H9 (cell line): ENCODE measurements around the gene HMX1. TPM values are rescaled to one million over a fixed set of nuclear protein-coding genes. Genes with fewer than 3 reads are reported as not detected.

Source experiments
- DNase-seq: peaks from one replicate; pipeline ENCODE4 v3.0.0-alpha.2; 2017
- H2AFZ ChIP-seq: one replicate; pipeline ENCODE4 v1.6.1; 2013; ENCODE audit warnings: mild to moderate bottlenecking, low read length, control low read depth, moderate library complexity
- H2AK5ac ChIP-seq: 2 replicates; pipeline ENCODE4 v1.6.1; 2013; ENCODE audit warnings: low read length, control low read depth, mixed read lengths; ENCODE audit not compliant: insufficient read length
- H2BK120ac ChIP-seq: one replicate; pipeline ENCODE4 v1.6.1; 2013; ENCODE audit warnings: low read depth, mild to moderate bottlenecking, low read length, control low read depth, inconsistent platforms; ENCODE audit not compliant: poor library complexity, severe bottlenecking
- H2BK12ac ChIP-seq: 2 replicates; pipeline ENCODE4 v1.6.1; 2013; ENCODE audit warnings: low read length, control low read depth, mixed read lengths, low read depth; ENCODE audit not compliant: insufficient read length
- H2BK15ac ChIP-seq: 2 replicates; pipeline ENCODE4 v1.6.1; 2013; ENCODE audit warnings: low read depth, low read length, control low read depth
- H2BK20ac ChIP-seq: one replicate; pipeline ENCODE4 v1.6.1; 2013; ENCODE audit warnings: low read depth, mild to moderate bottlenecking, low read length, control low read depth, inconsistent platforms; ENCODE audit not compliant: poor library complexity, severe bottlenecking
- H2BK5ac ChIP-seq: 2 replicates; pipeline ENCODE4 v1.6.1; 2013; ENCODE audit warnings: low read length, control low read depth, mixed read lengths; ENCODE audit not compliant: insufficient read length
- H3K14ac ChIP-seq: 2 replicates; pipeline ENCODE4 v1.6.1; 2013; ENCODE audit warnings: low read length, control low read depth; ENCODE audit not compliant: insufficient read depth
- H3K18ac ChIP-seq: 2 replicates; pipeline ENCODE4 v1.6.1; 2013; ENCODE audit warnings: low read depth, mild to moderate bottlenecking, mixed read lengths, low read length, control low read depth; ENCODE audit not compliant: insufficient read length
- H3K23ac ChIP-seq: 2 replicates; pipeline ENCODE4 v1.6.1; 2013; ENCODE audit warnings: low read length, control low read depth, mixed read lengths, low read depth; ENCODE audit not compliant: insufficient read length
- H3K23me2 ChIP-seq: 2 replicates; pipeline ENCODE4 v1.6.1; 2013; ENCODE audit warnings: low read depth, mild to moderate bottlenecking, mixed read lengths, low read length, control low read depth; ENCODE audit not compliant: insufficient read length, poor library complexity, severe bottlenecking
- H3K27ac ChIP-seq: 2 replicates; pipeline ENCODE4 v1.5.1; 2013; ENCODE audit warnings: low read length, control low read depth, mixed read lengths, low read depth; ENCODE audit not compliant: insufficient read length
- H3K27me3 ChIP-seq: 2 replicates; pipeline ENCODE4 v1.6.1; 2013; ENCODE audit warnings: low read length, control low read depth, inconsistent platforms; ENCODE audit not compliant: insufficient read depth
- H3K4ac ChIP-seq: 2 replicates; pipeline ENCODE4 v1.6.1; 2013; ENCODE audit warnings: low read depth, mild to moderate bottlenecking, control low read depth, inconsistent platforms, low read length, moderate library complexity
- H3K4me1 ChIP-seq: 2 replicates; pipeline ENCODE4 v1.6.1; 2013; ENCODE audit warnings: low read length, control low read depth, inconsistent platforms; ENCODE audit not compliant: insufficient read depth
- H3K4me2 ChIP-seq: 2 replicates; pipeline ENCODE4 v1.6.1; 2013; ENCODE audit warnings: low read length, control low read depth, mixed read lengths; ENCODE audit not compliant: insufficient read length, insufficient read depth
- H3K56ac ChIP-seq: 2 replicates; pipeline ENCODE4 v1.6.1; 2013; ENCODE audit warnings: low read depth, mild to moderate bottlenecking, mixed read lengths, low read length, control low read depth; ENCODE audit not compliant: insufficient read length
- H3K79me1 ChIP-seq: 2 replicates; pipeline ENCODE4 v1.6.1; 2013; ENCODE audit warnings: low read depth, mild to moderate bottlenecking, moderate library complexity, low read length, control low read depth, inconsistent platforms; ENCODE audit not compliant: insufficient read depth, poor library complexity, severe bottlenecking
- H3K79me2 ChIP-seq: 2 replicates; pipeline ENCODE4 v1.6.1; 2013; ENCODE audit warnings: low read length, control low read depth, inconsistent platforms; ENCODE audit not compliant: insufficient read depth
- H3K9ac ChIP-seq: 2 replicates; pipeline ENCODE4 v1.6.1; 2013; ENCODE audit warnings: low read length, control low read depth, mixed read lengths; ENCODE audit not compliant: insufficient read length; ENCODE audit errors: extremely low read depth
- H3K9me3 ChIP-seq: one replicate; pipeline ENCODE4 v1.6.1; 2013; ENCODE audit warnings: low read depth, low read length, inconsistent platforms; ENCODE audit not compliant: control insufficient read depth
- H3T11ph ChIP-seq: one replicate; pipeline ENCODE4 v1.6.1; 2013; ENCODE audit warnings: mild to moderate bottlenecking, low read length, control low read depth, inconsistent platforms
- H4K20me1 ChIP-seq: one replicate; pipeline ENCODE4 v1.6.1; 2013; ENCODE audit not compliant: control insufficient read depth, insufficient read length, insufficient read depth
- H4K5ac ChIP-seq: 2 replicates; pipeline ENCODE4 v1.6.1; 2013; ENCODE audit warnings: low read depth, mild to moderate bottlenecking, mixed read lengths, low read length, control low read depth; ENCODE audit not compliant: insufficient read length
- H4K8ac ChIP-seq: replicated peaks from 2 replicates; pipeline ENCODE4 v1.6.1; 2013; ENCODE audit warnings: low read length, control low read depth, mixed read lengths, low read depth; ENCODE audit not compliant: insufficient read length
- H4K91ac ChIP-seq: 2 replicates; pipeline ENCODE4 v1.6.1; 2013; ENCODE audit warnings: low read depth, mild to moderate bottlenecking, moderate library complexity, mixed read lengths, low read length, control low read depth; ENCODE audit not compliant: insufficient read length
- H3K27ac Mint-ChIP-seq, 3 experiments: 2 replicates in 2 of 3; 3 replicates in 1 of 3; pipeline ENCODE4 v1.8.0; 2020 to 2021; ENCODE audit warnings: mixed read lengths in 3 of 3, mild to moderate bottlenecking in 1 of 3, moderate library complexity in 1 of 3
- H3K27me3 Mint-ChIP-seq: 2 replicates; pipeline ENCODE4 v1.8.0; 2021; ENCODE audit warnings: low read depth, mild to moderate bottlenecking, moderate library complexity, mixed read lengths
- H3K36me3 Mint-ChIP-seq, 3 experiments: 2 replicates in 2 of 3; 3 replicates in 1 of 3; pipeline ENCODE4 v1.8.0; 2020 to 2021; ENCODE audit warnings: low read depth in 3 of 3, mixed read lengths in 3 of 3; ENCODE audit not compliant: insufficient read depth in 1 of 3
- H3K4me1 Mint-ChIP-seq, 2 experiments: 2 replicates each; pipeline ENCODE4 v1.8.0; 2020; ENCODE audit warnings: mixed read lengths in 2 of 2
- H3K4me3 Mint-ChIP-seq, 2 experiments: 2 replicates in 1 of 2; 3 replicates in 1 of 2; pipeline ENCODE4 v1.8.0; 2020 to 2021; ENCODE audit warnings: mild to moderate bottlenecking in 2 of 2, mixed read lengths in 2 of 2, moderate library complexity in 1 of 2
- H3K9me3 Mint-ChIP-seq, 2 experiments: 2 replicates in 1 of 2; 3 replicates in 1 of 2; pipeline ENCODE4 v1.8.0; 2020; ENCODE audit warnings: mild to moderate bottlenecking in 2 of 2, mixed read lengths in 2 of 2, moderate library complexity in 1 of 2
- WGBS: extraction: QIAGEN DNeasy Blood & Tissue Kit; methylation state at CpG from one replicate; pipeline ENCODE4 v1.1.7; 2013; ENCODE audit warnings: missing lambda C conversion rate, low lambda C conversion rate, mixed read lengths; ENCODE audit not compliant: insufficient read length; ENCODE audit errors: extremely low coverage; 5-methylcytosine and 5-hydroxymethylcytosine counted together
- total RNA-seq: library from RNA; stranded (reverse); gene quantifications from 2 replicates; pipeline ENCODE4 v1.2.1, GENCODE V29; 2021
- TF ChIP-seq, protein P1 (sequence below): fragments of 200-600 bp; sonication (generic); conservative IDR thresholded peaks from 3 replicates; pipeline ENCODE4 v1.8.0; 2021; ENCODE audit warnings: antibody characterized with exemption, mild to moderate bottlenecking

HMX1 gene
- total RNA-seq, 1 experiment from 2014 or later: 0.26 TPM

DNA sequence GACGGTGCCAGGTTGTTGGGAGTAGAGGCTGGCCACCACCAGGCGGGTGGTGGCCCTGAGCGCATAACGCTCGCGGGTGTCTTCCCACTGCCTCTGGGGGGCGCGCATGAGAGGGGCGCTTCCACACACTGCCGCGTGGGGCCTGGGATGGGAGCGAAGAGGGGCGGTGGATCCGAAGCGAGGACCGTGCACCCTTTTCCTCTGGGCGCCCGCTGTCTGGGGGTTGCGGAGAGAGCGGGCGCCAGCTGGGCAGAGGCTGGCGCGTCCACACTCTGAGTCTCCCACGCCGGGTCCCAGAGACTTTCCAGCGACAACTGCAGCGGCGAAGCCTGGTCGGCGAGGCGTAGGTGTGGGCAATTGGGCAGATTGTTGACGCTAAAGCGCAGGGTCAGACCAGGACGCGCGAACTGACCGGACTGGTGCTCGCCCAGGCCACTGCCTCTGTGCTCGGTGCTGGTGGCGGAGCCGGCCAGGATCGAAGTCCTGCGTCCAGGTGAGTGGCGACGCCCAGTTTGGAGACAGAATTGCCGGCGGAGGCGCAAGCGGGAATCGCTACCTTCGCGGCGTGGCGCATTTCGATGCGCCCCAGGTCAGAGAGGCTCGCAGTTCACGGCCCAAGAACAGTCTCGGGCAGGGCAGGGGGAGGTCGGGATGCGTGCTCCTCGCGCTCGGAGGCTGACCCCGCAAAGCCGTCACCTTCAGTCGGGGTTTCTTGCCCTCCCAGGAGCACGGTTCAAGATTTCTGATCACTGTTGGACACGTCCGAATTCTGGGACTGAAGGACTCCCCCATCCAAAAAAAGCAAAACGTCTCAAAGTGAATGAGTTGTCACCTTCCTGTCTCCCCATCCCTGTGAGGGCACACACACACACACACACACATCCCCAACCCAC lies 2.6 kb upstream of the HMX1 start:
- TF ChIP-seq, protein P1, sequence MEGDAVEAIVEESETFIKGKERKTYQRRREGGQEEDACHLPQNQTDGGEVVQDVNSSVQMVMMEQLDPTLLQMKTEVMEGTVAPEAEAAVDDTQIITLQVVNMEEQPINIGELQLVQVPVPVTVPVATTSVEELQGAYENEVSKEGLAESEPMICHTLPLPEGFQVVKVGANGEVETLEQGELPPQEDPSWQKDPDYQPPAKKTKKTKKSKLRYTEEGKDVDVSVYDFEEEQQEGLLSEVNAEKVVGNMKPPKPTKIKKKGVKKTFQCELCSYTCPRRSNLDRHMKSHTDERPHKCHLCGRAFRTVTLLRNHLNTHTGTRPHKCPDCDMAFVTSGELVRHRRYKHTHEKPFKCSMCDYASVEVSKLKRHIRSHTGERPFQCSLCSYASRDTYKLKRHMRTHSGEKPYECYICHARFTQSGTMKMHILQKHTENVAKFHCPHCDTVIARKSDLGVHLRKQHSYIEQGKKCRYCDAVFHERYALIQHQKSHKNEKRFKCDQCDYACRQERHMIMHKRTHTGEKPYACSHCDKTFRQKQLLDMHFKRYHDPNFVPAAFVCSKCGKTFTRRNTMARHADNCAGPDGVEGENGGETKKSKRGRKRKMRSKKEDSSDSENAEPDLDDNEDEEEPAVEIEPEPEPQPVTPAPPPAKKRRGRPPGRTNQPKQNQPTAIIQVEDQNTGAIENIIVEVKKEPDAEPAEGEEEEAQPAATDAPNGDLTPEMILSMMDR: peak; percentile 47
- no peak overlapping the region for H3K27ac ChIP-seq
- peaks cover 4 to 14% of the 10 kb centered on the region in 2 experiments; a peak in 2 of 5 replicates for H3K9me3 Mint-ChIP-seq
- H2BK12ac ChIP-seq: no peak overlapping the region
- no peak overlapping the region; a peak in 1 of 5 replicates for H3K4me3 Mint-ChIP-seq
- no peak overlapping the region for H2BK15ac ChIP-seq
- H2BK20ac ChIP-seq: no peak overlapping the region
- H2AK5ac ChIP-seq: no peak overlapping the region
- no peak overlapping the region for H3K23ac ChIP-seq
- no peak overlapping the region for H3K56ac ChIP-seq
- no peak overlapping the region for H2BK5ac ChIP-seq
- no CpG with 5 or more reads among the region's 71 CpGs for WGBS
- H3K79me1 ChIP-seq: no peaks in the 10 kb centered on the region
- H3K4me1 Mint-ChIP-seq: peaks cover 14 to 45% of the 10 kb centered on the region in 2 experiments
- H3K14ac ChIP-seq: no peak overlapping the region
- H4K5ac ChIP-seq: no peak overlapping the region
- H4K20me1 ChIP-seq: no peaks in the 10 kb centered on the region
- H3K4me1 ChIP-seq: no peaks in the 10 kb centered on the region
- no peak overlapping the region for H3T11ph ChIP-seq
- H3K4me2 ChIP-seq: no peak overlapping the region
- no peak overlapping the region for H3K4ac ChIP-seq
- H3K79me2 ChIP-seq: no peaks in the 10 kb centered on the region
- H4K91ac ChIP-seq: no peak overlapping the region
- no peaks in the 10 kb centered on the region for H3K23me2 ChIP-seq
- H3K36me3 Mint-ChIP-seq: no peaks in the 10 kb centered on the region; a peak in 1 of 7 replicates
- H4K8ac ChIP-seq: no peak overlapping the region
- no peak overlapping the region for H3K18ac ChIP-seq
- no peak for DNase-seq
- H2AFZ ChIP-seq: no peak overlapping the region
- peaks cover 93% of the 10 kb centered on the region for H3K27me3 Mint-ChIP-seq
- no peaks in the 10 kb centered on the region for H3K9me3 ChIP-seq
- no peak overlapping the region for H3K9ac ChIP-seq
- peaks cover 92% of the 10 kb centered on the region for H3K27me3 ChIP-seq
- no peak overlapping the region for H2BK120ac ChIP-seq
- H3K27ac Mint-ChIP-seq: peak overlapping the region in 1 of 3 experiments; percentile 40; a peak in 1 of 7 replicates
